GM18858 (cell line): Measurements from ENCODE around the gene SLC16A6.
"Not testable (repeated sequence)": the region's sequence is repeated elsewhere in the genome, so short reads cannot be mapped to it uniquely, and the experiment has no call there.

ENCODE experiments used
- ATAC-seq: cut with Tn5 transposase; IDR thresholded peaks from one replicate; pipeline ENCODE4 v1.9.1; 2021; ENCODE audit not compliant: unreplicated experiment

SLC16A6 gene

GRCh38 chr17:68253426-68253825 lies 37.5 kb downstream of the SLC16A6 start:
- ATAC-seq = not testable (repeated sequence)

- no peak for ATAC-seq
Measured at GRCh38 chr17:68249354-68249765, 41.6 kb downstream of the SLC16A6 start.

DNA sequence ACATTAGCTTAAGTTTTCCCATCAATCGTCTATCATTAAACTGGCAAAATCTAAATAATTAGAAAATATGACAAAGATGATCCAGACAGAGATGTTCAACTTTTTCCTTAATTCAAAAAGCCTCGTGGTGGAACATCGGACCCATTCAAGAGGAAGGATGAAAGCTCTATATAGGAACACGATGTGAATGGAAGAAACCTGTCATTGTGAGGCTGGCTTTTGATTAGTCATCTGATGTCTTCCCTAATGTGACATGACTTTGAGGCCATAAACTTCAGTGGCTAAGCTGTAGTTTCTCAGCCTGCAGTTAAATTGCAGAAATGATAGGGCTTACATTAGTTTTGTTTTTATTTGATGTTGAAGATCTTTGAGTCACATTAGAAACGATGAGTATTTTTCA lies 42.0 kb downstream of the SLC16A6 start:
- ATAC-seq = no peak

GRCh38 chr17:68248199-68248825 lies 42.6 kb downstream of the SLC16A6 start:
- ATAC-seq = peak; percentile 17

- ATAC-seq = peak; percentile 73
Measured at GRCh38 chr17:68247445-68248198, 43.3 kb downstream of the SLC16A6 start, which contains the start of gene AMZ2. Gene AMZ2 (plus strand): TSS chr17:68248043. CDS start chr17:68250188, 2,145 bp downstream.

DNA sequence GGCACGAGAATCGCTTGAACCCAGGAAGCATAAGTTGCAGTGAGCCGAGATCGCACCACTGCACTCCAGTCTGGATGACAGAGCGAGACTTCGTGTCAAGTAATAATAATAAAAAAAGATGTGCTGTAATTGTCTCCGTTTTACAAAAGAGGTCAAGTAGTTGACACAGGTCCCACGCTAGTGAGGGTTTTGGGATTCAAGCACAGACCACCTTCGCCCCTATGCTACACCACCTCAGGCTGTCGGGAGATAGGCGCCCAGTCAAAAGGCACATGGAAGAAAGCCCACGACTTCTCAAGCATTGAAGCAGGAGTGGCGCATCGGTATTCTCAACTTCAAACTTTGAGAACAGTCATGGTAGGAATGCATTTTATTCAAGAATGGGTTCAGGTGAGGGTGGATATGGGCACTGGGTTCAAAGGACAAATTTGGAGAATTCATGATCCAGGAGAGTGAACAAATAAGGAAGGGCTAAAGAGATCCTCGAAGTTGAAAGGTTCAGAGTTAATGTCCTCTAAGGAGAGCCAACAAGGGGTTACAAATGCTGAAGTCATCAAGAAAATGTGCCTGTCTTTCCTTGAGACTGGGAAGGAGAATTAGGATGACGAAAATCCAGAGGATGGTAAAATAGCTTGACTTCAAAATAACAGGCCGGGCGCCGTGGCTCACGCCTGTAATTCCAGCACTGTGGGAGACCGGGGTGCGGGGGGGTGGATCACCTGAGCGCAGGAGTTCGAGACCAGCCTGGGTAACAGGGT lies 44.5 kb downstream of the SLC16A6 start:
- ATAC-seq = no peak

DNA sequence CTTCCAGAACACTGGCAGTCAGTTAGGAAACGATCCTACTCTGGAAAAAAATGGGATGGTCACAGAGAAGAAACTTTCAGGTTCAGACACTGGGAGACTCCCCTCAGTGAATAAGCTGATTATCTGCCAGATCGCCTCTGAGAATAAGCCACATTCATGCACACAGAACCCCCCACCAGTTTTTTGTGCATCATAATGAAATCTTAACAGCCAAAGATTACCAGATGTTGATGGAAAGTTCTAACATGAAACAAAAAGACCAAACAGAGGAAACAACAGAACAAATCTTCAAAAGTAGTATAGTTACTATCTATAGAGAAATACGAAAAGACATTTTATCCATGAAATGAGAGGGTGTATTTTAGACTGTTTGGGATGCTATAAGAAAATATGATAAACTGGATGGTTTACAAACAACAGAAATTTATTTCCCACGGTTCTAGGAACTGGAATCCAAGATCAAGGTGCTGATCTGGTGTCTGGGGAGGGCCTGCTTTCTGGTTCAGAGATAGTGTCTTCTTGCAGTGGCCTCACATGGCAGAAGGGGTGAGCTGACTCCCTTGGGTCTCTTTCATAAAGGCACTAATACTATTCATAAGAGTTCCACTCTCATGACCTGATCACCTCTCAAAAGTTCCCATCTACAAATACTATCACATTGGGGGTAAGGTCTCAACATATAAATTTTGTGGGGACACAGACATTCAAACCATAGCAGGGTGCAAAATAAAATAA lies 51.1 kb downstream of the SLC16A6 start:
- no peak for ATAC-seq

DNA sequence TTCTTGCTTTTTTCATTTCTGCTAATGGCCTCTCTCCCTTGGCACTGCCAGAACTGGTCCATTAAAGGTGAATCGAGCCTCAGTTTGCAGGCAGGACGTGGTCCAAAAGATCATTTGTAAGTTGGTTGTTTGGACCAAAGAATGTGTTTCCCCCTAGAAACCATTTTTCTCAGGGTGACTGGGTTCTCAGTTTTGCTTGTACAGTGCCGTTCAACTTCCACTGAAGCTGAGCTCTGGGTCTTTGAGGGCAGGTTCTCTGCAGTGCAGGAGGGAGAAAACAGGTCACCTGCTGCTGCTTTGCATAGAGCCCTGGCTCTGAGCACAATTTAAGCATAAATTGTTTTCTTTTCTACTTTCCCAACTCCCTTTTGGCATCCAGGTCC lies 52.1 kb downstream of the SLC16A6 start:
- ATAC-seq = no peak

- no peak for ATAC-seq
Measured at GRCh38 chr17:68238164-68238870, 52.6 kb downstream of the SLC16A6 start.

DNA sequence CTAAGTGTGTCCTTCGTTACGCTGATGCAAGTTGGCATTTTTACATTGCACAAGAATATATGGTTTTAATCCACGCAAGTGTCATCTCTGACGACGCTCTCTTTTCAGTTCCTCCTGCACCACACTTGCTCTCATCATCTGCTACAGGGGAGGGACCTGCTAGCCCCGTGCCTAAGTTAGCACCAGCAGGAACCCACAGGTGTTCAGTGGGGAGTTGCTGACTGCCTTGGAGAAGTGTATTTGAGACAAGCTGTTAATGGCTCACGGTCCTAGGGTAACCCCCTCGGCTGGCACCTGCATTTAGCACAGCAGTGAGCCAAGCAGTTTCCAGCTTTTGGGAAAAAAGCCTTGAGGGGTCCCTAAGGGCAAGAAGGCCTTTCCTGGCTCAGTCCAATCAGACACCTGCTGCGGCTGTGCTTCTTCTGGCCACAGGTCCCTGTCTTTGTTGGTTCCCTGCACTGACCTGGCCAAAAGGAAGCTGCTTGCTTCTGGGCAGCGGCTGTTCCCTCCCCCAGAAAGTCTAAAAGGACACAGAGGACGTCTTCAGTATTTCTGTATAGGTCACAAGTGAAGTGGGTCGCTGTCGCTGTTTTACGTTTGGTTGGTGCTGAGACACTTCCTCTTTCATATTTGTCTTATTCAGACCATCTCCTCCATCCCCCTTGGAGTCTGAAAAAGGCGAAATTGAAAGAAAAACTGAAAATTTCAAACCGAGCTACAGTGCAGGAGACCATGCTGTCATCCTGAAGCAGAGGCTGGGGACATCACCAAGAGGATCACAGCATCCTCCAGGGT lies 53.4 kb downstream of the SLC16A6 start:
- ATAC-seq = peak; percentile 64

- not testable (repeated sequence) for ATAC-seq
Measured at GRCh38 chr17:68235336-68235791, 55.6 kb downstream of the SLC16A6 start.

DNA sequence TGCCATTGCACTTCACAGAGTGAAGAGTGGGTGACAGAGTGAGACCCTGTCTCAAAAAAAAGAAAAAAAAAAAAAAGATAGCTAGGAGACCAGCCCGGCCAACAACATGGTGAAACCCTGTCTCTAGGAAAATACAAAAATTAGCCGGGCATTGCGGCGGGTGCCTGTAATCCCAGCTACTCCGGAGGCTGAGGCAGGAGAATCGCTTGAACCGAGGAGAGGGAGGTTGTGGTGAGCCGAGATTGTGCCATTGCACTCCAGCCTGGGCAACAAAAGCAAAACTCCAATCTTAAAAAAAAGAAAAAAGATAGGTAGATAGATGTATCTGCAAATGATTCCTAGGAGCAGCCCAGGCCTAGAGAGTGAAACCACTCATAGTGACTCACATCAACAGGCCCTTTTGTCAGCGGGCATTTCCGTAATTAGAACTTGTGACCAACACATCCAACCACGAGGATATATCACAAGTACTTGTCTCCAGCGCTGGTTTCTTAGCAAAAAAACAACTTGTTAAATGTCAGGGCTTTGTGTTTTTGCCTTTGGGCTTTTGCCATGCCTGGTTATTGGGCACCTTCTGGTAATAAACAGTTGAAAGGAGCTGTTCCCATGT lies 56.1 kb downstream of the SLC16A6 start:
- ATAC-seq = not testable (repeated sequence)

GRCh38 chr17:68232741-68233140 lies 58.2 kb downstream of the SLC16A6 start:
- not testable (repeated sequence) for ATAC-seq

GRCh38 chr17:68231541-68231940 lies 59.4 kb downstream of the SLC16A6 start:
- ATAC-seq = no peak

DNA sequence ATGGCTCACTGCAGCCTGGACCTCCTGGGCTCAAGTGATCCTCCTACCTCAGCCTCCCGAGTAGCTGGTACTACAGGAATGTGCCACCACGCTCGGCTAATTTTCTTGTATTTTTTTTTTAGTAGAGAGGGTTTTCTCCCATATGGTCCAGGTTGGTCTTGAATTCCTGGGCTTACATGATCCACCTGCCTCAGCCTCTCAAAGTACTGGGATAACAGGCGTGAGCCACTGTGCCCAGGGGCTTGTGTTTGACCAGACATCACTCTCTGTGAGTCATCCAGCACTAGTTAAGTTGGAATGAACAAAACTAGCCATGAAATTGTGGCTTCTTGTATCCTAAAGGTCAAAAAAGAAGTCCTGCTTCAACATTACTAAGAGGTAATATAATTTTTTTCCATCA lies 59.8 kb downstream of the SLC16A6 start:
- ATAC-seq = not testable (repeated sequence)

DNA sequence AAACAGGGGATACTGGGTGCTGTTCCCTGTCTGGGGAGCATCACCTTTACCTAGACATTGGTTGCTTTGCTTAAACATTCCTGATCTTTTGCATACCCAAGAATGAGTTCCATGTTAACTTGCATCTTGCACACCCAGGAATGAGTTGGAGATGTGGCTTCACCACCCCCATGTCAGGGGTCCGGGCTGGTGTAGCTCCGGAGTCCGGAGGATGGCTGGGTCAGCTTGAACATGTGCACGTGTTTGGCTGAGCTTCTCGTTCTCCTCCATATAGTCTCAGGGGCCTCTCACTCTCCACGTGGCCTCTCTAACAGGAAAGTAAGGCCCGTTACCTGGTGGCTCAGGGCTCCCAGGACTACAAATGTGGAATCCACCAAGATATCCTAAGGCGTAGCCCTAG lies 61.3 kb downstream of the SLC16A6 start:
- ATAC-seq = no peak

- no peak for ATAC-seq
Measured at GRCh38 chr17:68228817-68229570, 61.9 kb downstream of the SLC16A6 start.

GRCh38 chr17:68228039-68228680 lies 62.8 kb downstream of the SLC16A6 start:
- not testable (repeated sequence) for ATAC-seq
